Esophagus (tissue), 2 donors: ENCODE results near the gene PHACTR3. TPM values are rescaled to one million over a fixed set of nuclear protein-coding genes. Genes with fewer than 3 reads are reported as not detected.

Source experiments
- H3K27ac ChIP-seq, 2 donors: one replicate each; pipeline ENCODE4 v1.5.1; 2013; ENCODE audit warnings: low read depth in 2 of 2, mild to moderate bottlenecking in 2 of 2, inconsistent platforms in 1 of 2, low read length in 1 of 2, moderate library complexity in 1 of 2
- H3K27me3 ChIP-seq, 2 donors: one replicate each; pipeline ENCODE4 v1.6.1; 2013; ENCODE audit warnings: low read length in 2 of 2, control low read depth in 1 of 2, mild to moderate bottlenecking in 1 of 2; ENCODE audit not compliant: insufficient read depth in 2 of 2, control insufficient read depth in 1 of 2
- H3K36me3 ChIP-seq, 2 donors: one replicate each; pipeline ENCODE4 v1.6.1; 2013; ENCODE audit warnings: low read length in 1 of 2; ENCODE audit not compliant: control insufficient read depth in 2 of 2, insufficient read depth in 2 of 2
- H3K4me1 ChIP-seq, 2 donors: one replicate each; pipeline ENCODE4 v1.6.1; 2013; ENCODE audit warnings: low read length in 1 of 2; ENCODE audit not compliant: control insufficient read depth in 2 of 2, insufficient read depth in 2 of 2
- H3K4me3 ChIP-seq, 2 donors: one replicate each; pipeline ENCODE4 v1.5.1; 2013; ENCODE audit warnings: low read length in 2 of 2, mild to moderate bottlenecking in 2 of 2, low read depth in 1 of 2, moderate library complexity in 1 of 2
- H3K9me3 ChIP-seq, 2 donors: one replicate each; pipeline ENCODE4 v1.6.1; 2013; ENCODE audit warnings: mild to moderate bottlenecking in 2 of 2, low read depth in 1 of 2, low read length in 1 of 2, moderate library complexity in 1 of 2; ENCODE audit not compliant: control insufficient read depth in 2 of 2, insufficient read depth in 1 of 2
- WGBS, 2 donors: extraction: QIAGEN DNeasy Blood & Tissue Kit; methylation state at CpG; one replicate each; pipeline ENCODE4 v1.1.7; 2013; 5-methylcytosine and 5-hydroxymethylcytosine counted together
- polyA plus RNA-seq, 2 donors: library from polyadenylated mRNA; stranded (reverse); fragments of 200-250 nt; gene quantifications; one replicate each; pipeline ENCODE4 v1.2.3, GENCODE V29; 2013
- donor health status: healthy with polysubstance abuse.
- donor health status: Bipolar disorder and iron deficiency.

Gene PHACTR3
- polyA plus RNA-seq, 2 donors = 0.27 to 0.83 TPM

- Histone ChIP-seq H3K27me3 (no peaks in the 10 kb centered on the region), H3K4me1 (no peaks in the 10 kb centered on the region), H3K4me3 (no peak overlapping the region), H3K36me3 (no peaks in the 10 kb centered on the region), H3K9me3 (no peaks in the 10 kb centered on the region), H3K27ac (peak overlapping the region in 1 of 2 donors; percentile 8)
- WGBS, 2 donors = 66 to 76% methylated on average over 10 to 11 of the region's 11 CpGs
Observed at GRCh38 chr20:59825944-59826759, 221.8 kb downstream of the PHACTR3 start.

GRCh38 chr20:59827138-59828056, 223.1 kb downstream of the PHACTR3 start:
- no peaks in the 10 kb centered on the region for H3K9me3 ChIP-seq
- H3K4me3 ChIP-seq = no peak overlapping the region
- H3K4me1 ChIP-seq = peaks cover 0 to 3% of the 10 kb centered on the region in 2 donors
- no peaks in the 10 kb centered on the region for H3K27me3 ChIP-seq
- WGBS, 2 donors = 75 to 77% methylated on average over 16 of the region's 16 CpGs
- H3K27ac ChIP-seq = no peak overlapping the region
- H3K36me3 ChIP-seq = no peaks in the 10 kb centered on the region

GRCh38 chr20:59828125-59829053, 224.0 kb downstream of the PHACTR3 start:
- peaks cover 0 to 3% of the 10 kb centered on the region in 2 donors for H3K4me1 ChIP-seq
- H3K27me3 ChIP-seq = no peaks in the 10 kb centered on the region
- no peaks in the 10 kb centered on the region for H3K9me3 ChIP-seq
- no peak overlapping the region for H3K4me3 ChIP-seq
- H3K36me3 ChIP-seq = no peaks in the 10 kb centered on the region
- 81 to 88% methylated on average over 15 of the region's 15 CpGs for WGBS, 2 donors
- no peak overlapping the region for H3K27ac ChIP-seq

- no peaks in the 10 kb centered on the region for H3K27me3 ChIP-seq
- no peak overlapping the region for H3K4me3 ChIP-seq
- H3K9me3 ChIP-seq = no peaks in the 10 kb centered on the region
- no peak overlapping the region for H3K27ac ChIP-seq
- 68 to 74% methylated on average over 19 of the region's 19 CpGs for WGBS, 2 donors
- H3K4me1 ChIP-seq = peaks cover 0 to 3% of the 10 kb centered on the region in 2 donors
- H3K36me3 ChIP-seq = no peaks in the 10 kb centered on the region
Observed at GRCh38 chr20:59829054-59829785, 224.9 kb downstream of the PHACTR3 start.

GRCh38 chr20:59829786-59830664, 225.7 kb downstream of the PHACTR3 start:
- H3K27me3 ChIP-seq = no peaks in the 10 kb centered on the region
- no peaks in the 10 kb centered on the region for H3K9me3 ChIP-seq
- H3K36me3 ChIP-seq = no peaks in the 10 kb centered on the region
- no peak overlapping the region for H3K27ac ChIP-seq
- peaks cover 0 to 3% of the 10 kb centered on the region in 2 donors for H3K4me1 ChIP-seq
- WGBS, 2 donors = 65 to 72% methylated on average over 12 of the region's 12 CpGs
- no peak overlapping the region for H3K4me3 ChIP-seq

- peaks cover under 1 to 3% of the 10 kb centered on the region in 2 donors for H3K4me1 ChIP-seq
- H3K36me3 ChIP-seq = no peaks in the 10 kb centered on the region
- no peaks in the 10 kb centered on the region for H3K9me3 ChIP-seq
- H3K27ac ChIP-seq = no peak overlapping the region
- H3K4me3 ChIP-seq = no peak overlapping the region
- no peaks in the 10 kb centered on the region for H3K27me3 ChIP-seq
- 47 to 51% methylated on average over 6 of the region's 6 CpGs for WGBS, 2 donors
Observed at GRCh38 chr20:59830665-59831023, 226.3 kb downstream of the PHACTR3 start.

- Histone ChIP-seq H3K4me3 (no peak overlapping the region), H3K9me3 (no peaks in the 10 kb centered on the region), H3K36me3 (no peaks in the 10 kb centered on the region), H3K27ac (no peak overlapping the region), H3K27me3 (no peaks in the 10 kb centered on the region), H3K4me1 (peaks cover 3% of the 10 kb centered on the region in 2 donors)
- WGBS, 2 donors = 65 to 67% methylated on average over 23 of the region's 23 CpGs
Observed at GRCh38 chr20:59831024-59831915, 226.9 kb downstream of the PHACTR3 start.
